HepG2 (cell line): ENCODE measurements around the gene WDR83. TPM values are rescaled to one million over a fixed set of nuclear protein-coding genes. Genes with fewer than 3 reads are reported as not detected.

Experiments
- AKAP8 ChIP-seq: sonication (generic); formaldehyde crosslinking; IDR thresholded peaks from 2 replicates; pipeline ENCODE4 v1.5.1; 2020; ENCODE audit warnings: mild to moderate bottlenecking, missing genetic modification reagents
- ARNT2 ChIP-seq: sonication (generic); formaldehyde crosslinking; IDR thresholded peaks from 2 replicates; pipeline ENCODE4 v1.8.0; 2022; ENCODE audit warnings: mild to moderate bottlenecking, low read depth, missing genetic modification reagents, moderate library complexity
- CEBPB ChIP-seq: IDR thresholded peaks from 2 replicates; pipeline ENCODE4 v1.6.1; 2011; ENCODE audit warnings: low read depth, low read length, improper control_type of control experiment, borderline replicate concordance
- CHD4 ChIP-seq: fragments of 200-600 bp; sonication (generic); IDR thresholded peaks from 2 replicates; pipeline ENCODE4 v1.7.0; 2017; ENCODE audit warnings: mild to moderate bottlenecking, low read length, borderline replicate concordance
- EHMT2 ChIP-seq: fragments of 200-600 bp; sonication (generic); IDR thresholded peaks from 2 replicates; pipeline ENCODE4 v1.7.0; 2017; ENCODE audit warnings: antibody characterized with exemption, low read depth, low read length, borderline replicate concordance
- ELF1 ChIP-seq: sonication (generic); formaldehyde crosslinking; IDR thresholded peaks from 2 replicates; pipeline ENCODE4 v1.4.0; 2020; ENCODE audit warnings: missing genetic modification reagents
- ESRRA ChIP-seq: sonication (generic); formaldehyde crosslinking; IDR thresholded peaks from 2 replicates; pipeline ENCODE4 v1.5.1; 2020; ENCODE audit warnings: mild to moderate bottlenecking, low read depth, missing genetic modification reagents
- ETS1 ChIP-seq: sonication (generic); formaldehyde crosslinking; IDR thresholded peaks from 2 replicates; pipeline ENCODE4 v1.4.0; 2020; ENCODE audit warnings: missing genetic modification reagents
- FOXA1 ChIP-seq, 2 experiments: fragments of 450-650 bp in 1 of 2; sonication (generic) in 1 of 2; formaldehyde crosslinking in 1 of 2; IDR thresholded peaks; 2 replicates each; pipeline versions ENCODE4 v1.4.0 to v1.6.1; 2016 to 2020; ENCODE audit warnings: missing genetic modification reagents in 1 of 2
- FOXC1 ChIP-seq: sonication (generic); formaldehyde crosslinking; IDR thresholded peaks from 2 replicates; pipeline ENCODE4 v1.8.0; 2022; ENCODE audit warnings: mild to moderate bottlenecking, missing genetic modification reagents, borderline replicate concordance
- JARID2 ChIP-seq: sonication (generic); formaldehyde crosslinking; IDR thresholded peaks from 2 replicates; pipeline ENCODE4 v1.8.1; 2023; ENCODE audit warnings: missing genetic modification reagents, inconsistent platforms; ENCODE audit not compliant: insufficient replicate concordance
- MBD4 ChIP-seq: IDR thresholded peaks from 2 replicates; pipeline ENCODE4 v1.6.1; 2012; ENCODE audit warnings: low read length, inconsistent platforms, borderline replicate concordance
- MTF2 ChIP-seq: sonication (generic); formaldehyde crosslinking; IDR thresholded peaks from 2 replicates; pipeline ENCODE4 v1.5.0; 2020; ENCODE audit warnings: missing genetic modification reagents, borderline replicate concordance
- NR2F6 ChIP-seq, 2 experiments: IDR thresholded peaks; 2 replicates each; pipeline ENCODE4 v1.6.1; 2016; ENCODE audit warnings: antibody characterized with exemption in 1 of 2, mild to moderate bottlenecking in 1 of 2
- POGZ ChIP-seq: sonication (generic); formaldehyde crosslinking; IDR thresholded peaks from 2 replicates; pipeline ENCODE4 v1.4.0; 2020; ENCODE audit warnings: mild to moderate bottlenecking, missing genetic modification reagents
- STAG1 ChIP-seq: sonication (generic); formaldehyde crosslinking; IDR thresholded peaks from 2 replicates; pipeline ENCODE4 v1.4.0; 2020; ENCODE audit warnings: missing genetic modification reagents
- SUZ12 ChIP-seq: fragments of 150-350 bp; IDR thresholded peaks from 2 replicates; pipeline ENCODE4 v1.6.1; 2014; ENCODE audit warnings: low read depth, low read length
- SYNCRIP ChIP-seq: fragments of 200-400 bp; formaldehyde crosslinking; IDR thresholded peaks from 2 replicates; pipeline ENCODE4 v1.6.1; 2018; ENCODE audit warnings: mild to moderate bottlenecking, low read depth, low read length; ENCODE audit not compliant: insufficient read depth
- TAF15 ChIP-seq: fragments of 200-400 bp; formaldehyde crosslinking; IDR thresholded peaks from one replicate; pipeline ENCODE4 v1.6.1; 2018; ENCODE audit warnings: mild to moderate bottlenecking, low read depth, low read length; ENCODE audit not compliant: poor library complexity, severe bottlenecking
- TCF7 ChIP-seq: sonication (generic); IDR thresholded peaks from 2 replicates; pipeline ENCODE4 v1.6.1; 2016; ENCODE audit warnings: antibody characterized with exemption, low read depth
- TCF7L2 ChIP-seq: IDR thresholded peaks from 2 replicates; pipeline ENCODE4 v1.6.1; 2011; ENCODE audit warnings: mild to moderate bottlenecking, low read depth, low read length, moderate library complexity
- TFE3 ChIP-seq: IDR thresholded peaks from 2 replicates; pipeline ENCODE4 v1.6.1; 2016
- XBP1 ChIP-seq: sonication (generic); formaldehyde crosslinking; IDR thresholded peaks from 2 replicates; pipeline ENCODE4 v1.5.0; 2020; ENCODE audit warnings: missing genetic modification reagents
- ZFY ChIP-seq: sonication (generic); formaldehyde crosslinking; IDR thresholded peaks from 2 replicates; pipeline ENCODE4 v1.4.0; 2020; ENCODE audit warnings: missing genetic modification reagents
- ZNF101 ChIP-seq: sonication (generic); formaldehyde crosslinking; IDR thresholded peaks from 2 replicates; pipeline ENCODE4 v1.4.0; 2020; ENCODE audit warnings: mild to moderate bottlenecking, low read depth, missing genetic modification reagents, borderline replicate concordance
- ZNF329 ChIP-seq: sonication (generic); formaldehyde crosslinking; IDR thresholded peaks from 2 replicates; pipeline ENCODE4 v1.9.0; 2021; ENCODE audit warnings: low read depth, mild to moderate bottlenecking, missing genetic modification reagents
- ZNF562 ChIP-seq: sonication (generic); formaldehyde crosslinking; IDR thresholded peaks from 2 replicates; pipeline ENCODE4 v1.8.0; 2022; ENCODE audit warnings: missing genetic modification reagents, borderline replicate concordance
- ZNF615 ChIP-seq: sonication (generic); formaldehyde crosslinking; IDR thresholded peaks from 2 replicates; pipeline ENCODE4 v1.5.0; 2020; ENCODE audit warnings: mild to moderate bottlenecking, missing genetic modification reagents, borderline replicate concordance
- ZNF768 ChIP-seq: sonication (generic); formaldehyde crosslinking; IDR thresholded peaks from 2 replicates; pipeline ENCODE4 v1.4.0; 2020; ENCODE audit warnings: missing genetic modification reagents
- polyA plus RNA-seq, 8 experiments: library from polyadenylated mRNA; depleted of rRNA in 3 of 8; stranded (reverse) in 7 of 8; unstranded in 1 of 8; fragments of >200 nt; fragmentation: Illumina TruSeq in 4 of 8; extraction: Trizol in 4 of 8; gene quantifications; 2 replicates each; pipeline versions ENCODE4 v1.2.1 to v1.2.3, GENCODE V29; 2011 to 2016; ENCODE audit warnings: low read depth in 4 of 8, missing spikeins in 1 of 8, mixed read lengths in 1 of 8; ENCODE audit not compliant: insufficient read depth in 1 of 8
- total RNA-seq, 5 experiments: library from RNA; depleted of rRNA; stranded (reverse); fragments of >200 nt; fragmentation: Illumina TruSeq; extraction: Trizol; gene quantifications; 2 replicates each; pipeline ENCODE4 v1.2.3, GENCODE V29; 2016; ENCODE audit warnings: low read depth in 1 of 5

The WDR83 gene
- total and polyA plus RNA-seq, 2 of the 13 experiments (the other 11 are each of a cell fraction or from before 2014, with no cell fraction given) = 4.5 to 10.7 TPM

- TF ChIP-seq POGZ (CRISPR knock-in tag) (peak; percentile 42), AKAP8 (no peak), ELF1 (CRISPR knock-in tag) (peak; percentile 83), NR2F6 (IDR thresholded peaks at IDR 0.05) (peak; percentile 15; the same call in 1 of the 2 replicates), NR2F6 (CRISPR knock-in tag; IDR thresholded peaks at IDR 0.05) (0 out of 2 replicates have a peak, but pooled peaks have one; percentile 11), TAF15 (no peak), XBP1 (CRISPR knock-in tag) (no peak), ETS1 (CRISPR knock-in tag) (no peak), ZNF562 (CRISPR knock-in tag) (no peak), SUZ12 (no peak), ZNF615 (CRISPR knock-in tag) (no peak), FOXC1 (CRISPR knock-in tag) (peak; percentile 69; the same call in 1 of the 2 replicates), FOXA1 (IDR thresholded peaks at IDR 0.05) (no peak), FOXA1 (CRISPR knock-in tag; IDR thresholded peaks at IDR 0.05) (no peak), TCF7L2 (no peak), TFE3 (peak; percentile 84), ZFY (CRISPR knock-in tag) (peak; percentile 93), EHMT2 (no peak), TCF7 (no peak), ZNF768 (CRISPR knock-in tag) (peak; percentile 67; the same call in 1 of the 2 replicates), ZNF329 (CRISPR knock-in tag) (no peak), ARNT2 (CRISPR knock-in tag) (peak; percentile 64; the same call in 1 of the 2 replicates), MTF2 (CRISPR knock-in tag) (no peak), MBD4 (no peak), ESRRA (no peak), CEBPB (peak; percentile 94), ZNF101 (CRISPR knock-in tag) (no peak), JARID2 (CRISPR knock-in tag) (no peak), CHD4 (no peak), SYNCRIP (no peak), STAG1 (CRISPR knock-in tag) (no peak)
Observed at GRCh38 chr19:12681074-12681987, 14.7 kb downstream of the WDR83 start, which contains the start of gene DHPS (continued).
